Measurements from ENCODE around the gene RAB31. TPM values are rescaled to one million over a fixed set of nuclear protein-coding genes. Genes with fewer than 3 reads are reported as not detected.

Gene RAB31
- total and polyA plus RNA-seq, 2 of the 13 experiments (the other 11 are each of a cell fraction or from before 2014, with no cell fraction given): 1.1 to 1.7 TPM

GRCh38 chr18:9810994-9811705, 103.0 kb downstream of the RAB31 start (continued):
- no peak for TF ChIP-seq ZNF597 (CRISPR knock-in tag; IDR thresholded peaks at IDR 0.05)
- TF ChIP-seq, protein P1, sequence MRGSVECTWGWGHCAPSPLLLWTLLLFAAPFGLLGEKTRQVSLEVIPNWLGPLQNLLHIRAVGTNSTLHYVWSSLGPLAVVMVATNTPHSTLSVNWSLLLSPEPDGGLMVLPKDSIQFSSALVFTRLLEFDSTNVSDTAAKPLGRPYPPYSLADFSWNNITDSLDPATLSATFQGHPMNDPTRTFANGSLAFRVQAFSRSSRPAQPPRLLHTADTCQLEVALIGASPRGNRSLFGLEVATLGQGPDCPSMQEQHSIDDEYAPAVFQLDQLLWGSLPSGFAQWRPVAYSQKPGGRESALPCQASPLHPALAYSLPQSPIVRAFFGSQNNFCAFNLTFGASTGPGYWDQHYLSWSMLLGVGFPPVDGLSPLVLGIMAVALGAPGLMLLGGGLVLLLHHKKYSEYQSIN (CRISPR knock-in tag; IDR thresholded peaks at IDR 0.05; ENCODE audit: borderline replicate concordance): no peak
- no peak for TF ChIP-seq SP140L (CRISPR knock-in tag; IDR thresholded peaks at IDR 0.05; ENCODE audit: borderline replicate concordance)

GRCh38 chr18:9811978-9812377, 103.9 kb downstream of the RAB31 start:
- H3K4me2 ChIP-seq (ENCODE audit: low read depth, low read length): no peak overlapping the region
- ChIA-PET POLR2A (no interaction called here), CTCF (ENCODE audit: low intra/inter-chr PET ratio, low total read pairs) (no interaction called here)
- BruUV-seq (replicated peaks): no TSS peak
- H3K4me3 ChIP-seq (replicated peaks in 1 of 3; ENCODE audit: insufficient read depth in 1 of 3, low read depth in 2 of 3, low read length in 3 of 3): no peak overlapping the region
- no peaks in the 10 kb centered on the region for H3K36me3 ChIP-seq (replicated peaks in 1 of 2; ENCODE audit: control insufficient read depth in 1 of 2, insufficient read depth in 2 of 2, low read length in 2 of 2)
- H2AFZ ChIP-seq (ENCODE audit: low read length): no peak overlapping the region
- DNase-seq (ENCODE audit: low spot score) (no peak), FAIRE-seq (no peak), ATAC-seq (no peak)
- in situ Hi-C loops (cut with HindIII; ENCODE audit: extremely low pct_ligation_motif_present, low pct_unique_long_range_greater_than_20kb) (no loop called here), intact Hi-C loops (cut with micrococcal nuclease; ENCODE audit: unreplicated experiment) (no loop called here)
- no peak overlapping the region for H3K27ac ChIP-seq (ENCODE audit: extremely low read length, insufficient read depth, low read length)
- H3K9me3 ChIP-seq (ENCODE audit: low read length): no peaks in the 10 kb centered on the region
- H4K20me1 ChIP-seq (ENCODE audit: insufficient read depth, low read length): no peaks in the 10 kb centered on the region
- peaks cover 51% of the 10 kb centered on the region for H3K4me1 ChIP-seq (ENCODE audit: insufficient read depth, low read length)
- WGBS (ENCODE audit: low lambda C conversion rate): 39% methylated on average over 5 of the region's 5 CpGs
- no peaks in the 10 kb centered on the region for H3K79me2 ChIP-seq (ENCODE audit: insufficient read depth, low read length)
- no peaks in the 10 kb centered on the region for H3K27me3 ChIP-seq (ENCODE audit: control insufficient read depth in 1 of 2, insufficient read depth in 2 of 2, low read length in 2 of 2)
- no peak overlapping the region for H3K9ac ChIP-seq (ENCODE audit: insufficient read depth, low read depth, low read length)
- TF ChIP-seq HNRNPH1 (optimal IDR thresholded peaks at IDR 0.05; ENCODE audit: low read depth, low read length) (no peak), RAD51 (IDR thresholded peaks at IDR 0.05; ENCODE audit: borderline replicate concordance) (no peak), ZNF879 (CRISPR knock-in tag; IDR thresholded peaks at IDR 0.05) (no peak), ZNF224 (CRISPR knock-in tag; IDR thresholded peaks at IDR 0.05) (no peak), PCBP2 (optimal IDR thresholded peaks at IDR 0.05; ENCODE audit: low read depth, low read length, poor library complexity, severe bottlenecking) (no peak)
- TF ChIP-seq, protein P2, sequence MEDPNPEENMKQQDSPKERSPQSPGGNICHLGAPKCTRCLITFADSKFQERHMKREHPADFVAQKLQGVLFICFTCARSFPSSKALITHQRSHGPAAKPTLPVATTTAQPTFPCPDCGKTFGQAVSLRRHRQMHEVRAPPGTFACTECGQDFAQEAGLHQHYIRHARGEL (CRISPR knock-in tag; IDR thresholded peaks at IDR 0.05): no peak
- TF ChIP-seq, protein P3, sequence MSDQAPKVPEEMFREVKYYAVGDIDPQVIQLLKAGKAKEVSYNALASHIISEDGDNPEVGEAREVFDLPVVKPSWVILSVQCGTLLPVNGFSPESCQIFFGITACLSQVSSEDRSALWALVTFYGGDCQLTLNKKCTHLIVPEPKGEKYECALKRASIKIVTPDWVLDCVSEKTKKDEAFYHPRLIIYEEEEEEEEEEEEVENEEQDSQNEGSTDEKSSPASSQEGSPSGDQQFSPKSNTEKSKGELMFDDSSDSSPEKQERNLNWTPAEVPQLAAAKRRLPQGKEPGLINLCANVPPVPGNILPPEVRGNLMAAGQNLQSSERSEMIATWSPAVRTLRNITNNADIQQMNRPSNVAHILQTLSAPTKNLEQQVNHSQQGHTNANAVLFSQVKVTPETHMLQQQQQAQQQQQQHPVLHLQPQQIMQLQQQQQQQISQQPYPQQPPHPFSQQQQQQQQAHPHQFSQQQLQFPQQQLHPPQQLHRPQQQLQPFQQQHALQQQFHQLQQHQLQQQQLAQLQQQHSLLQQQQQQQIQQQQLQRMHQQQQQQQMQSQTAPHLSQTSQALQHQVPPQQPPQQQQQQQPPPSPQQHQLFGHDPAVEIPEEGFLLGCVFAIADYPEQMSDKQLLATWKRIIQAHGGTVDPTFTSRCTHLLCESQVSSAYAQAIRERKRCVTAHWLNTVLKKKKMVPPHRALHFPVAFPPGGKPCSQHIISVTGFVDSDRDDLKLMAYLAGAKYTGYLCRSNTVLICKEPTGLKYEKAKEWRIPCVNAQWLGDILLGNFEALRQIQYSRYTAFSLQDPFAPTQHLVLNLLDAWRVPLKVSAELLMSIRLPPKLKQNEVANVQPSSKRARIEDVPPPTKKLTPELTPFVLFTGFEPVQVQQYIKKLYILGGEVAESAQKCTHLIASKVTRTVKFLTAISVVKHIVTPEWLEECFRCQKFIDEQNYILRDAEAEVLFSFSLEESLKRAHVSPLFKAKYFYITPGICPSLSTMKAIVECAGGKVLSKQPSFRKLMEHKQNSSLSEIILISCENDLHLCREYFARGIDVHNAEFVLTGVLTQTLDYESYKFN (CRISPR knock-in tag; conservative IDR thresholded peaks at IDR 0.05): no peak
- TF ChIP-seq, protein P4, sequence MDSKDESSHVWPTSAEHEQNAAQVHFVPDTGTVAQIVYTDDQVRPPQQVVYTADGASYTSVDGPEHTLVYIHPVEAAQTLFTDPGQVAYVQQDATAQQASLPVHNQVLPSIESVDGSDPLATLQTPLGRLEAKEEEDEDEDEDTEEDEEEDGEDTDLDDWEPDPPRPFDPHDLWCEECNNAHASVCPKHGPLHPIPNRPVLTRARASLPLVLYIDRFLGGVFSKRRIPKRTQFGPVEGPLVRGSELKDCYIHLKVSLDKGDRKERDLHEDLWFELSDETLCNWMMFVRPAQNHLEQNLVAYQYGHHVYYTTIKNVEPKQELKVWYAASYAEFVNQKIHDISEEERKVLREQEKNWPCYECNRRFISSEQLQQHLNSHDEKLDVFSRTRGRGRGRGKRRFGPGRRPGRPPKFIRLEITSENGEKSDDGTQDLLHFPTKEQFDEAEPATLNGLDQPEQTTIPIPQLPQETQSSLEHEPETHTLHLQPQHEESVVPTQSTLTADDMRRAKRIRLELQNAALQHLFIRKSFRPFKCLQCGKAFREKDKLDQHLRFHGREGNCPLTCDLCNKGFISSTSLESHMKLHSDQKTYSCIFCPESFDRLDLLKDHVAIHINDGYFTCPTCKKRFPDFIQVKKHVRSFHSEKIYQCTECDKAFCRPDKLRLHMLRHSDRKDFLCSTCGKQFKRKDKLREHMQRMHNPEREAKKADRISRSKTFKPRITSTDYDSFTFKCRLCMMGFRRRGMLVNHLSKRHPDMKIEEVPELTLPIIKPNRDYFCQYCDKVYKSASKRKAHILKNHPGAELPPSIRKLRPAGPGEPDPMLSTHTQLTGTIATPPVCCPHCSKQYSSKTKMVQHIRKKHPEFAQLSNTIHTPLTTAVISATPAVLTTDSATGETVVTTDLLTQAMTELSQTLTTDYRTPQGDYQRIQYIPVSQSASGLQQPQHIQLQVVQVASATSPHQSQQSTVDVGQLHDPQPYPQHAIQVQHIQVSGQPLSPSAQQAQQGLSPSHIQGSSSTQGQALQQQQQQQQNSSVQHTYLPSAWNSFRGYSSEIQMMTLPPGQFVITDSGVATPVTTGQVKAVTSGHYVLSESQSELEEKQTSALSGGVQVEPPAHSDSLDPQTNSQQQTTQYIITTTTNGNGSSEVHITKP (CRISPR knock-in tag; IDR thresholded peaks at IDR 0.05; ENCODE audit: low read depth): no peak
